ENCODE measurements around the gene BASP1.

The BASP1 gene

DNA sequence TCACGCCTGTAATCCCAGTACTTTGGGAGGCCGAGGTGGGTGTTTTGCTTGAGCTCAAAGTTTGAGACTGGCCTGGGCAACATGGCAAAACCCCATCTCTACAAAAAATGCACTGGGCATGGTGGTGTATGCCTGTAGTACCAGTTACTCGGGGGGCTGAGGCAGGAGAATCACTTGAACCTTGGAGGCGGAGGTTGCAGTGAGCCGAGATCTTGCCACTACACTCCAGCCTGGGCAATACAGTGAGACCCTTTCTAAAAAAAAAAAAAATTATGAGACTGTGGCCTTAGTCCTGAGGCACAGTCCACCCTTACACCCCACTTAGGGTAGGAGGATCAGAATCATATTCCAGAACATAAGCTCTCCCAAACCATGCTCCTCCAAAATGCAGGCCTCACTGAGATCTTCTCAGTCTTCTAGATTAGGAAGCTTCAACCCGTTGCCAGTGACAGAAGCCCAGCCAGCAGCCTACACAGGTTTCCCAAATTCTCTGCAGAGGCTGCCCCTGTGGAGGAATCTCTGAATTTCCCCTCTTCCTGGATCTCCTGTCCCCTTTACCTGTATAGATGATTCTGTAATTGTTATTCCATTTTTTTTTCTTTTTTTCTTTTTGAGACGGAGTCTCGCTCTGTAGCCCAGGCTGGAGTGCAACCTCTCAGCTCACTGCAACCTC is 77.3 kb downstream of the BASP1 start:
- in situ Hi-C loops (cut with MboI; ENCODE audit: low pct_unique_long_range_greater_than_20kb, low sequenced_read_pairs, unreplicated experiment) = no loop called here
- TF ChIP-seq CTCF (IDR thresholded peaks at IDR 0.05; ENCODE audit: extremely low read depth, insufficient read depth, missing control alignments) = no peak
- DNase-seq (ENCODE audit: low spot score) = no peak

GRCh38 chr5:17295671-17296070 is 78.2 kb downstream of the BASP1 start:
- in situ Hi-C loops (cut with MboI; ENCODE audit: low pct_unique_long_range_greater_than_20kb, low sequenced_read_pairs, unreplicated experiment) = no loop called here
- no peak for TF ChIP-seq CTCF (IDR thresholded peaks at IDR 0.05; ENCODE audit: extremely low read depth, insufficient read depth, missing control alignments)

GRCh38 chr5:17302106-17302505 is 84.7 kb downstream of the BASP1 start:
- in situ Hi-C loops (cut with MboI; ENCODE audit: low pct_unique_long_range_greater_than_20kb, low sequenced_read_pairs, unreplicated experiment) = no loop called here
- TF ChIP-seq CTCF (IDR thresholded peaks at IDR 0.05; ENCODE audit: extremely low read depth, insufficient read depth, missing control alignments) = no peak
- DNase-seq (ENCODE audit: low spot score) = no peak

More at GRCh38 chr5:17295671-17296070, 78.2 kb downstream of the BASP1 start:
- DNase-seq (ENCODE audit: low spot score) = no peak

DNA sequence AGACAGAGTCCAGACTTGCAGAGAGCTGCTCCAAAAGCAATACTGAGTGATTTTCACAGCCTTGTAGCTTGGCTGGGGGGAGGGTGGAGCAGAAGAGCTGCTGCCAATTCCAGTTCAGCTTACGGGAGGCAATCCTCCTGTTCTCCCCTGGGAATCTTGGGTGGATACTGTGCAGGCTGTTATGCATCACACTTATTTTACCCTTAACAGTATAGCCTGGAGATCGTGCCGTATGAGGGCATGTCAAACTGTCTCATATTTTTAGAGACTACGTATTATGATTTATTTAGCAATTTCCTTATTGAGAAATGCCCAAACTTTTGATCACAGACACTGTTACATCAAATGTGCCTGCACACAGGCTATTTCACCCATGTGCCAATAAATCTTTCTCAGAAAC is 85.2 kb downstream of the BASP1 start:
- in situ Hi-C loops (cut with MboI; ENCODE audit: low pct_unique_long_range_greater_than_20kb, low sequenced_read_pairs, unreplicated experiment) = no loop called here

GRCh38 chr5:17304282-17304681 is 86.9 kb downstream of the BASP1 start:
- in situ Hi-C loops (cut with MboI; ENCODE audit: low pct_unique_long_range_greater_than_20kb, low sequenced_read_pairs, unreplicated experiment) = no loop called here
- no peak for TF ChIP-seq CTCF (IDR thresholded peaks at IDR 0.05; ENCODE audit: extremely low read depth, insufficient read depth, missing control alignments)
- DNase-seq (ENCODE audit: low spot score) = no peak

More for the DNA sequence above, 85.2 kb downstream of the BASP1 start:
- DNase-seq (ENCODE audit: low spot score) = no peak
- no peak for TF ChIP-seq CTCF (IDR thresholded peaks at IDR 0.05; ENCODE audit: extremely low read depth, insufficient read depth, missing control alignments)

- in situ Hi-C loops (cut with MboI; ENCODE audit: low pct_unique_long_range_greater_than_20kb, low sequenced_read_pairs, unreplicated experiment) = no loop called here
Observed at GRCh38 chr5:17305017-17305416, 87.6 kb downstream of the BASP1 start.

More at GRCh38 chr5:17305017-17305416, 87.6 kb downstream of the BASP1 start:
- TF ChIP-seq CTCF (IDR thresholded peaks at IDR 0.05; ENCODE audit: extremely low read depth, insufficient read depth, missing control alignments) = no peak
- DNase-seq (ENCODE audit: low spot score) = no peak
